HepG2 (cell line): Measurements from ENCODE around the gene ZFP69. TPM values are rescaled to one million over a fixed set of nuclear protein-coding genes. Genes with fewer than 3 reads are reported as not detected.

ENCODE experiments used
- HINFP ChIP-seq: sonication (generic); formaldehyde crosslinking; IDR thresholded peaks from 2 replicates; pipeline ENCODE4 v1.4.0; 2020; ENCODE audit warnings: low read depth, mild to moderate bottlenecking, missing genetic modification reagents
- KAT8 ChIP-seq: IDR thresholded peaks from 2 replicates; pipeline ENCODE4 v1.6.1; 2016; ENCODE audit warnings: missing genetic modification reagents, missing compliant biosample characterization
- NCOA1 ChIP-seq: sonication (generic); formaldehyde crosslinking; IDR thresholded peaks from 2 replicates; pipeline ENCODE4 v1.9.0; 2021; ENCODE audit warnings: missing genetic modification reagents
- RXRA ChIP-seq: sonication (generic); formaldehyde crosslinking; IDR thresholded peaks from 2 replicates; pipeline ENCODE4 v1.5.1; 2020; ENCODE audit warnings: missing genetic modification reagents
- TEAD3 ChIP-seq: optimal IDR thresholded peaks from 2 replicates; pipeline ENCODE3; 2016; ENCODE audit warnings: borderline replicate concordance
- TFAP4 ChIP-seq: sonication (generic); IDR thresholded peaks from 2 replicates; pipeline ENCODE4 v1.6.1; 2016; ENCODE audit warnings: low read depth, borderline replicate concordance
- ZBTB20 ChIP-seq: sonication (generic); formaldehyde crosslinking; IDR thresholded peaks from 2 replicates; pipeline ENCODE4 v1.8.1; 2023; ENCODE audit warnings: missing genetic modification reagents, low read depth, mild to moderate bottlenecking, borderline replicate concordance
- ZFP91 ChIP-seq: sonication (generic); formaldehyde crosslinking; IDR thresholded peaks from 2 replicates; pipeline ENCODE4 v1.9.0; 2022; ENCODE audit warnings: missing genetic modification reagents, mild to moderate bottlenecking, borderline replicate concordance
- ZNF282 ChIP-seq: fragments of 450-650 bp; IDR thresholded peaks from 2 replicates; pipeline ENCODE4 v1.6.1; 2018; ENCODE audit not compliant: partially characterized antibody
- ZNF333 ChIP-seq: sonication (generic); formaldehyde crosslinking; IDR thresholded peaks from 2 replicates; pipeline ENCODE4 v1.4.0; 2020; ENCODE audit warnings: mild to moderate bottlenecking, missing genetic modification reagents, borderline replicate concordance
- ZNF556 ChIP-seq: sonication (generic); formaldehyde crosslinking; IDR thresholded peaks from 2 replicates; pipeline ENCODE4 v1.4.0; 2020; ENCODE audit warnings: mild to moderate bottlenecking, missing genetic modification reagents, borderline replicate concordance
- ZNF572 ChIP-seq: sonication (generic); formaldehyde crosslinking; IDR thresholded peaks from 2 replicates; pipeline ENCODE4 v1.5.1; 2020; ENCODE audit warnings: mild to moderate bottlenecking, missing genetic modification reagents
- ZNF574 ChIP-seq: sonication (generic); formaldehyde crosslinking; IDR thresholded peaks from 2 replicates; pipeline ENCODE4 v1.4.0; 2020; ENCODE audit warnings: missing genetic modification reagents
- ZNF878 ChIP-seq: sonication (generic); formaldehyde crosslinking; IDR thresholded peaks from 2 replicates; pipeline ENCODE4 v1.8.1; 2023; ENCODE audit warnings: mild to moderate bottlenecking, missing genetic modification reagents, moderate library complexity
- polyA plus RNA-seq, 8 experiments: library from polyadenylated mRNA; depleted of rRNA in 3 of 8; stranded (reverse) in 7 of 8; unstranded in 1 of 8; fragments of >200 nt; fragmentation: Illumina TruSeq in 4 of 8; extraction: Trizol in 4 of 8; gene quantifications; 2 replicates each; pipeline versions ENCODE4 v1.2.1 to v1.2.3, GENCODE V29; 2011 to 2016; ENCODE audit warnings: low read depth in 4 of 8, missing spikeins in 1 of 8, mixed read lengths in 1 of 8; ENCODE audit not compliant: insufficient read depth in 1 of 8
- total RNA-seq, 5 experiments: library from RNA; depleted of rRNA; stranded (reverse); fragments of >200 nt; fragmentation: Illumina TruSeq; extraction: Trizol; gene quantifications; 2 replicates each; pipeline ENCODE4 v1.2.3, GENCODE V29; 2016; ENCODE audit warnings: low read depth in 1 of 5
- TF ChIP-seq, protein P1 (sequence below): conservative IDR thresholded peaks from 2 replicates; pipeline ENCODE4 v1.6.1; 2018; ENCODE audit warnings: missing genetic modification reagents
- TF ChIP-seq, protein P2 (sequence below): sonication (generic); formaldehyde crosslinking; IDR thresholded peaks from 2 replicates; pipeline ENCODE4 v1.5.0; 2020; ENCODE audit warnings: missing genetic modification reagents
- TF ChIP-seq, protein P3 (sequence below): sonication (generic); formaldehyde crosslinking; IDR thresholded peaks from 2 replicates; pipeline ENCODE4 v1.8.1; 2023; ENCODE audit warnings: missing genetic modification reagents, inconsistent platforms, borderline replicate concordance

The ZFP69 gene
- total and polyA plus RNA-seq, 2 of the 13 experiments (the other 11 are each of a cell fraction or from before 2014, with no cell fraction given) = 2.6 to 5.6 TPM

- 0 out of 2 replicates have a peak, but pooled peaks have one; percentile 23 for TF ChIP-seq ZNF556
- 0 out of 2 replicates have a peak, but pooled peaks have one; percentile 20 for TF ChIP-seq KAT8 (CRISPR knock-in tag)
- no peak; the same call in 1 of the 2 replicates for TF ChIP-seq RXRA (CRISPR knock-in tag)
- no peak for TF ChIP-seq NCOA1 (CRISPR knock-in tag)
- 0 out of 2 replicates have a peak, but pooled peaks have one; percentile 37 for TF ChIP-seq HINFP
- TF ChIP-seq ZNF333 (CRISPR knock-in tag) = no peak
- peak; percentile 49; the same call in 1 of the 2 replicates for TF ChIP-seq ZNF878
- TF ChIP-seq, protein P1, sequence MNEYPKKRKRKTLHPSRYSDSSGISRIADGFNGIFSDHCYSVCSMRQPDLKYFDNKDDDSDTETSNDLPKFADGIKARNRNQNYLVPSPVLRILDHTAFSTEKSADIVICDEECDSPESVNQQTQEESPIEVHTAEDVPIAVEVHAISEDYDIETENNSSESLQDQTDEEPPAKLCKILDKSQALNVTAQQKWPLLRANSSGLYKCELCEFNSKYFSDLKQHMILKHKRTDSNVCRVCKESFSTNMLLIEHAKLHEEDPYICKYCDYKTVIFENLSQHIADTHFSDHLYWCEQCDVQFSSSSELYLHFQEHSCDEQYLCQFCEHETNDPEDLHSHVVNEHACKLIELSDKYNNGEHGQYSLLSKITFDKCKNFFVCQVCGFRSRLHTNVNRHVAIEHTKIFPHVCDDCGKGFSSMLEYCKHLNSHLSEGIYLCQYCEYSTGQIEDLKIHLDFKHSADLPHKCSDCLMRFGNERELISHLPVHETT (CRISPR knock-in tag) = 0 out of 2 replicates have a peak, but pooled peaks have one; percentile 61
- peak; percentile 25; the same call in 1 of the 2 replicates for TF ChIP-seq ZFP91
- TF ChIP-seq, protein P2, sequence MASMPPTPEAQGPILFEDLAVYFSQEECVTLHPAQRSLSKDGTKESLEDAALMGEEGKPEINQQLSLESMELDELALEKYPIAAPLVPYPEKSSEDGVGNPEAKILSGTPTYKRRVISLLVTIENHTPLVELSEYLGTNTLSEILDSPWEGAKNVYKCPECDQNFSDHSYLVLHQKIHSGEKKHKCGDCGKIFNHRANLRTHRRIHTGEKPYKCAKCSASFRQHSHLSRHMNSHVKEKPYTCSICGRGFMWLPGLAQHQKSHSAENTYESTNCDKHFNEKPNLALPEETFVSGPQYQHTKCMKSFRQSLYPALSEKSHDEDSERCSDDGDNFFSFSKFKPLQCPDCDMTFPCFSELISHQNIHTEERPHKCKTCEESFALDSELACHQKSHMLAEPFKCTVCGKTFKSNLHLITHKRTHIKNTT (CRISPR knock-in tag) = no peak
- TF ChIP-seq ZBTB20 = no peak
- no peak for TF ChIP-seq ZNF282
- no peak for TF ChIP-seq ZNF572
- TF ChIP-seq, protein P3, sequence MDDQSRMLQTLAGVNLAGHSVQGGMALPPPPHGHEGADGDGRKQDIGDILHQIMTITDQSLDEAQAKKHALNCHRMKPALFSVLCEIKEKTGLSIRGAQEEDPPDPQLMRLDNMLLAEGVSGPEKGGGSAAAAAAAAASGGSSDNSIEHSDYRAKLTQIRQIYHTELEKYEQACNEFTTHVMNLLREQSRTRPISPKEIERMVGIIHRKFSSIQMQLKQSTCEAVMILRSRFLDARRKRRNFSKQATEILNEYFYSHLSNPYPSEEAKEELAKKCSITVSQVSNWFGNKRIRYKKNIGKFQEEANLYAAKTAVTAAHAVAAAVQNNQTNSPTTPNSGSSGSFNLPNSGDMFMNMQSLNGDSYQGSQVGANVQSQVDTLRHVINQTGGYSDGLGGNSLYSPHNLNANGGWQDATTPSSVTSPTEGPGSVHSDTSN (CRISPR knock-in tag) = no peak
- TF ChIP-seq ZNF574 (CRISPR knock-in tag) = peak; percentile 29; the same call in 1 of the 2 replicates
- peak; percentile 38; the same call in 1 of the 2 replicates for TF ChIP-seq TFAP4
- TF ChIP-seq TEAD3 (CRISPR knock-in tag) = peak; percentile 6
Observed at GRCh38 chr1:40450495-40451237, 26.4 kb upstream of the ZFP69 start (continued).
